GM18505 (cell line): Measurements from ENCODE around the gene MXD3.
"Not testable (repeated sequence)": the region's sequence is repeated elsewhere in the genome, so short reads cannot be mapped to it uniquely, and the experiment has no call there.

Experiments used
- ATAC-seq: cut with Tn5 transposase; IDR thresholded peaks from one replicate; pipeline ENCODE4 v1.9.1; 2021; ENCODE audit not compliant: unreplicated experiment
- POLR2A ChIP-seq: IDR thresholded peaks from 4 replicates; pipeline ENCODE4 v1.6.1; 2011; ENCODE audit warnings: borderline replicate concordance; ENCODE audit not compliant: insufficient read depth, insufficient read length; ENCODE audit errors: extremely low read depth

The MXD3 gene

GRCh38 chr5:177269232-177269895, 42.3 kb downstream of the MXD3 start:
- no peak for TF ChIP-seq POLR2A
- ATAC-seq, result no peak

GRCh38 chr5:177265395-177265794, 46.3 kb downstream of the MXD3 start:
- no peak for TF ChIP-seq POLR2A
- no peak for ATAC-seq

GRCh38 chr5:177264178-177264577, 47.5 kb downstream of the MXD3 start:
- ATAC-seq, result no peak
- no peak for TF ChIP-seq POLR2A

- TF ChIP-seq POLR2A, result no peak
- ATAC-seq, result no peak
Observed at GRCh38 chr5:177261510-177261909, 50.2 kb downstream of the MXD3 start.

GRCh38 chr5:177260961-177261360, 50.7 kb downstream of the MXD3 start:
- no peak for ATAC-seq
- no peak for TF ChIP-seq POLR2A

GRCh38 chr5:177258711-177259110, 53.0 kb downstream of the MXD3 start:
- not testable (repeated sequence) for ATAC-seq
